ENCODE measurements around the gene GUCA2A.

GUCA2A gene

GRCh38 chr1:42152907-42153600, 11.5 kb downstream of the GUCA2A start, which contains the start of gene GUCA2B:
Gene GUCA2B, plus strand, starts transcription at chr1:42153410. Its CDS starts 41 bp downstream, at chr1:42153451.
- no peak for DNase-seq

GRCh38 chr1:42152119-42152518, 12.4 kb downstream of the GUCA2A start:
- no peak for DNase-seq

- no peak for DNase-seq
These were observed 13.9 kb downstream of the GUCA2A start for GRCh38 chr1:42150651-42151050.

GRCh38 chr1:42148166-42148565, 16.4 kb downstream of the GUCA2A start:
- DNase-seq = no peak

- peak; percentile 53 for DNase-seq
These were observed 17.8 kb downstream of the GUCA2A start for GRCh38 chr1:42146626-42147320.

- DNase-seq = no peak
These were observed 18.6 kb downstream of the GUCA2A start for GRCh38 chr1:42145764-42146625.

- no peak for DNase-seq
These were observed 19.2 kb downstream of the GUCA2A start for GRCh38 chr1:42145389-42145716.

GRCh38 chr1:42144711-42145388, 19.7 kb downstream of the GUCA2A start:
- no peak for DNase-seq

GRCh38 chr1:42143896-42144710, 20.4 kb downstream of the GUCA2A start:
- no peak for DNase-seq

GRCh38 chr1:42142894-42143675, 21.5 kb downstream of the GUCA2A start:
- no peak for DNase-seq

- DNase-seq = no peak
These were observed 22.6 kb downstream of the GUCA2A start for GRCh38 chr1:42141978-42142377.

GRCh38 chr1:42140191-42140590, 24.4 kb downstream of the GUCA2A start:
- no peak for DNase-seq

- DNase-seq = no peak
These were observed 25.1 kb downstream of the GUCA2A start for GRCh38 chr1:42139444-42139843.

- no peak for DNase-seq
These were observed 26.0 kb downstream of the GUCA2A start for GRCh38 chr1:42138586-42138985.

- DNase-seq = no peak
These were observed 26.8 kb downstream of the GUCA2A start for GRCh38 chr1:42137766-42138165.

GRCh38 chr1:42136466-42136865, 28.1 kb downstream of the GUCA2A start:
- DNase-seq = no peak

- DNase-seq = no peak
These were observed 29.1 kb downstream of the GUCA2A start for GRCh38 chr1:42135426-42135825.

- no peak for DNase-seq
These were observed 30.6 kb downstream of the GUCA2A start for GRCh38 chr1:42133809-42134526.

GRCh38 chr1:42133390-42133789, 31.2 kb downstream of the GUCA2A start:
- DNase-seq = no peak

GRCh38 chr1:42130061-42130660, 34.4 kb downstream of the GUCA2A start:
- DNase-seq = no peak
